CD4-positive, alpha-beta T cell treated with Interleukin-6 at 100 ng/mL for 8 hours (primary cell): Measurements from ENCODE around the gene CSF2.

Experiments
- DNase-seq: peaks from one replicate; pipeline ENCODE4 v3.0.0-alpha.2; 2020; ENCODE audit warnings: mixed read lengths, low spot score

Gene CSF2

DNA sequence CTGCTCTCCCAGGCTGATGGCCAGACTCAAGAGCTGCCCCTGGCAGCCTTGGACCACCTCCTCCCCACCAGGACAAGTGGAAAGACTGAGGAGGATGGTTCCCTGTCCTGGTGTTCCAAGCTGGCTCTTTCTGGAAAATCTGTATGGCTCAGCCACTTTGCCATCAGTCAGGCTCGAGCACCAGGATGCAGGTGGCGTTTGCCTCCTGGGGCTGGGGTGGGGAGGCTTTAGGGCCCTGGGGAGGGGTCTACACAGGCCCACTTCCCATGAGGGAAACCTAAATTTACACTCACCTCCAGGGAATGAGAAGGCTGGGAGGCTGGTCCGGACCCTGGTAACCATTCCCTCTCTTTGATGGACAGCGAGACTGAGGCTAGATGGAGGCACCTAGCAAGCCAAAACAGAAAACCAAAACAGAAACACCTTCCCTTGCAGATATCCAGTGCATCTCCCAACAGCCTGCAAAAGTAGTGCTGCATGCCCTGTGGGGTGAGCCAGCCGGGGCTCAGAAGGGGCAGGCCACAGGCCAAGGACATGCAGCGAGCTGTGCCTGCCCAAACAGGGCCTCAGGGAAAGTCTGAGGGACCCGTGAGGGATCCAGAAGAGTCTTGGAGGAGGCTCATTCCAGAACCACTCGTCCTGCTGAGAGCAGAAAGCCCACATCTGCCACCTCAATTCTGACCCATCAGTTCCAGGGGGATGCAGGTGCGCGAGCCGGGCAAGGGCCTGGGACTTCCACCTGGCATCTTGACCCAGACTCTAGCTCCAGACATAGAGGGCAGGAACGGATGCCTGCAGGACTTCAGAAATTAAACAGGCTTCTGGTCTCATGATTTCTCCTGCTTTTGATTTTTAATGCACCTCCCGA lies 5.4 kb upstream of the CSF2 start:
- DNase-seq = no peak

DNA sequence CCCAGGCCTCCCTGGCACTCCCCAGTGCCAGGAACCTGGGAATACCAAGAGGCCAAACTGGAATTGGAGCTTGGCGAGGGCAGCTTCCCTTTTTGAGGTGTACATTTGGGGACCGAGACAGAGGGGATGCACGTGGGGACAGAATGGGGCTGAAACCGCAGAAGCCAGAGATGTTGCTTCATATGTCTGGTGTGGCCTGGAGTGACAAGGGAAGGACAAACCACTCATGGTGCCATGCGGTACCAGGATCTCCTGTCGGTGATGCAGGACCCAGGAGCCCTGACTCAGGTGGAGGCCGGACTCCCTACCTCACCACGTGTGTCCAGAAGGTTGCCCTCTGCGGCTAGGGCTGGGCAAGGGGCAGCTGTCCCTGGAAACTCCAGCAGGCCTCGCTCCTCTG lies 4.0 kb upstream of the CSF2 start:
- no peak for DNase-seq

GRCh38 chr5:132069994-132070393 lies 3.6 kb upstream of the CSF2 start:
- DNase-seq = no peak

- no peak for DNase-seq
Measured at GRCh38 chr5:132070460-132071337, 2.9 kb upstream of the CSF2 start.

- no peak for DNase-seq
Measured at GRCh38 chr5:132071338-132071707, 2.3 kb upstream of the CSF2 start.

DNA sequence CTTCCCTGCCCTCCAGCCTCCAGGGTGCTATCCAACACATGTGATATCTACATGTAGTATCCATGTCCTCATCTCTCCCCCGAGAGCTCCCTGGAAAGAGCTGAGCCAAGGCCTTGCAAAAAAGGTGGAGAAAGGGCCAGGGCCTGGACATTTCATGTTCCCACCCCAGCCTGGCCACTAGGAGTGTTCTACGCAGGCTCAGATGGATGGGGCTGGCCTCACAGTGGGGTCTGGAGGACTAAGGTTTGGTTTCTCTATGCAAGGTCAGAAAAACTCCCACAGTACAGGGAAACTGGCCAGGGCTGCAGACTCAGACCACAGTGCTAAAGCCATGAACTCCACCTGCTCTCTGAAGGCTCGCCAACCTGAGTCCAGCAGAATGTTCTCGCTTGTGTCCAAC lies 1.5 kb upstream of the CSF2 start:
- DNase-seq = no peak

GRCh38 chr5:132072528-132072927 lies 1.1 kb upstream of the CSF2 start:
- DNase-seq = no peak

DNA sequence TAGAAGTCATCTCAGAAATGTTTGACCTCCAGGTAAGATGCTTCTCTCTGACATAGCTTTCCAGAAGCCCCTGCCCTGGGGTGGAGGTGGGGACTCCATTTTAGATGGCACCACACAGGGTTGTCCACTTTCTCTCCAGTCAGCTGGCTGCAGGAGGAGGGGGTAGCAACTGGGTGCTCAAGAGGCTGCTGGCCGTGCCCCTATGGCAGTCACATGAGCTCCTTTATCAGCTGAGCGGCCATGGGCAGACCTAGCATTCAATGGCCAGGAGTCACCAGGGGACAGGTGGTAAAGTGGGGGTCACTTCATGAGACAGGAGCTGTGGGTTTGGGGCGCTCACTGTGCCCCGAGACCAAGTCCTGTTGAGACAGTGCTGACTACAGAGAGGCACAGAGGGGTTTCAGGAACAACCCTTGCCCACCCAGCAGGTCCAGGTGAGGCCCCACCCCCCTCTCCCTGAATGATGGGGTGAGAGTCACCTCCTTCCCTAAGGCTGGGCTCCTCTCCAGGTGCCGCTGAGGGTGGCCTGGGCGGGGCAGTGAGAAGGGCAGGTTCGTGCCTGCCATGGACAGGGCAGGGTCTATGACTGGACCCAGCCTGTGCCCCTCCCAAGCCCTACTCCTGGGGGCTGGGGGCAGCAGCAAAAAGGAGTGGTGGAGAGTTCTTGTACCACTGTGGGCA lies 642 bp downstream of the CSF2 start:
- DNase-seq = no peak

GRCh38 chr5:132074772-132075718 lies 1.5 kb downstream of the CSF2 start:
- DNase-seq = no peak

GRCh38 chr5:132075719-132076077 lies 2.1 kb downstream of the CSF2 start:
- no peak for DNase-seq

DNA sequence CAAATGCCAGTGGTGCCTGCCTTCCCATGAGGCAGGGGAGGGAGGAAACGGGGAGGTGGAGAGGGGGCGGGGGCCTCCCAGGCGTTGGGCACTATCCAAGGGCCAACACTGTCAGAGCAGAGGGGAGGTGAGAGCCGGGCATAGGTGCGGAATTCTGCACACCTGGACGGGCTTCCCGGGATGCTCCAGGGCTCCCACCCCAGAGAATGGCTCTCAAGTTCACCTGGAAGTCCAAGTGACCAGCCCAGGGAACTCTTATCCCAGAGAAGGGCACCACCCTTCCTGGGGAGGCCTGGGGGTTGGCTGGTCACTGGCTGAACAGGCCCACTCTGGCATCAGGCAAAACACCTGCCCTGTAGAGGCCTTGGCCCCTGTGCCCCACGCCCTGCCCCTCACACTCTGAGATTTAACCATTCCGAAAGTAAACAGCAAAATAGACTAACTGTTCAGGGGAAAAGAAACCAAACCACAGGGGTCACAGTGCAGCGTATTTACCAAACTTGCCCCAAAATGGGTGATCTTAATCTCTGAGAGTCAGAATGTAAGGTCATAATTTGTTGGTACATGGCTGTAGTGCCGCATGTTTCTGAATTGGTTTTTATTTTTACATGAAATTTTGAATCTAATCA lies 2.7 kb downstream of the CSF2 start:
- no peak for DNase-seq

- no peak for DNase-seq
Measured at GRCh38 chr5:132076983-132077382, 3.4 kb downstream of the CSF2 start.

DNA sequence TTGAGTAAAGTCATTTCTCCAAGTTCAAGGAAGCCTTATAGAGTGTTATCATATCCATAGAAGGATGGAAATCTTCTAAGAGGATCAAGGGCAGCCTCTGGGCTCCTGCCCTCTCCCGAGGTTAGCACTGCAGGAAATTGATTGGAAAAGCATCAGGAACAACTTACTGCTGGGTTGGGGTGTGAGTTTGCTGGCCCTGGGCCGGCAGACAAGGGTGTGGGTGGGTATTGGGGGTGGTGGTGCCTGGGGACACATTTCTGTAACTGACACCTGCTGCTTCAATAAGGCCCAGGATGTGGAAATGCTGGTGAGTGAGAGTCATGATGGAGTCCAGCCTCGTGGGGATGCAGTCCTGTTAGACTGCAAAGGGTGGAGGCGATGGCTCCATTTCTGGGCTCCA lies 5.5 kb downstream of the CSF2 start:
- no peak for DNase-seq

- no peak for DNase-seq
Measured at GRCh38 chr5:132079619-132080018, 6.0 kb downstream of the CSF2 start.

GRCh38 chr5:132080595-132080994 lies 7.0 kb downstream of the CSF2 start:
- DNase-seq = no peak

GRCh38 chr5:132081458-132081857 lies 7.9 kb downstream of the CSF2 start:
- DNase-seq = no peak

DNA sequence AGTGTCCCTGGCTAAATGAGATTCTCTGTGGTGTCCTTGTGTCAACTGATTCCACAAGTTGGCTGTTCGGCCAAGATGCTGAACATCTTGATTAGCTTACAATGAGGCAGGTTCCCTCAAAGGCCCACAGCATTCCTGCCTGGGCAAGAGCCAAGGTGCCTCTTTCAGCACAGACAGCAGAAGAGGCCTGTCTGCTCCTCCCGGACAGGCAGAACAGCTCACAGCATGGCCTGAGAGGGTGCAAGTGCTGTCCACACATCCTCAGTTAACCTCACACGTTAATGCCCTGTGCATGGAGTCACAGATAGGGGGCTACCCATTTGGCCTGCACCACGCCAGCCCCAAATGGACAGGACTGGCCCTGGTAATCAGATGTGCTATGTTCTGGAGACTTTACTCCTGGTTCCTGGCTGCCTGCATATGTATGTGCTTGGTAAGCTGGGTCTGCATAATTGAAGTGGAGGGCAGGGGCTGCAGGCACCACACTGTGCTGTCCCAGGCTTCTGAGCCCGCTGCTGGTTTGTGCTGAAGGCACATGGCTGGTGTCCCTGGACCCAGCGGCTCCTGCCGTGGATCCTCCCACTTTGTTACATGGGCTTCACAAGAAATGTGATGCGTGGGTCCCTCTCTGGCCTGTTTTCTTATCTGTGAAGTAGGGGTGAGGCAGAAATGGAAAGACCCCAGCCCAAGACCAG lies 8.9 kb downstream of the CSF2 start:
- DNase-seq = no peak

GRCh38 chr5:132083071-132083678 lies 9.6 kb downstream of the CSF2 start:
- no peak for DNase-seq

- DNase-seq = no peak
Measured at GRCh38 chr5:132085686-132086085, 12.1 kb downstream of the CSF2 start.

DNA sequence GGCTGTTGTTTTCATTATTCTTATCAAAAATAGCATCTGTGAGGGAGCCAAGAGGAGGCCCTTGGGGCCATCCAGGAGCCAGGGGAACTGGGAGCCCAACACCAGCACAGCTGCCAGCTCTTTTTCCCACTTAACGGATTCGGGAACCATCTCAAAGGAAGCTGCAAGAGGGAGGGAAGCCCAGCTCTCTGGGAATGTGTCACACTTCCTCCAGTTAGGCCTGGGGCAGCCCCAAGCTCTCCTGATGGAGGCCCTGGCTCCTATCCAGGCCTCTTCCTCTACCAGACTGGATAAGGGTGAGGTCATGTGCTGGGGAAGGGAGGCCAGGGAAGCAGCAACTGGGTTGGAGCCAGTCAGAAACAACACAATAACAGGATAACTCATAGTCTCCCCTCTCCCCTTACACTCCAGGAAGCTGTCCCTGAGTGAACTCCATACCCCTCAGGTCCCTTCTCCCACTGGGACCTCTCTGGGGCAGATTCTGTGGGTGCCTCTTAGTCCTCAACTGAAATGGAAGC lies 12.7 kb downstream of the CSF2 start:
- DNase-seq = no peak
